GM12865 (cell line): Measurements from ENCODE around the gene DYSF.
"Not testable (repeated sequence)": the region's sequence is repeated elsewhere in the genome, so short reads cannot be mapped to it uniquely, and the experiment has no call there.

Experiments
- DNase-seq: peaks from one replicate; pipeline ENCODE4 v3.0.0; 2010; ENCODE audit warnings: low read depth
- H3K4me3 ChIP-seq: 2 replicates; pipeline ENCODE4 v1.5.1; 2011; ENCODE audit warnings: mild to moderate bottlenecking, low read depth, low read length, control low read depth
- TF ChIP-seq, protein P1 (sequence below): IDR thresholded peaks from 2 replicates; pipeline ENCODE4 v1.5.1; 2011; ENCODE audit warnings: low read length, control low read depth, low read depth, inconsistent platforms; ENCODE audit not compliant: insufficient read depth; ENCODE audit errors: missing control alignments

The DYSF gene

DNA sequence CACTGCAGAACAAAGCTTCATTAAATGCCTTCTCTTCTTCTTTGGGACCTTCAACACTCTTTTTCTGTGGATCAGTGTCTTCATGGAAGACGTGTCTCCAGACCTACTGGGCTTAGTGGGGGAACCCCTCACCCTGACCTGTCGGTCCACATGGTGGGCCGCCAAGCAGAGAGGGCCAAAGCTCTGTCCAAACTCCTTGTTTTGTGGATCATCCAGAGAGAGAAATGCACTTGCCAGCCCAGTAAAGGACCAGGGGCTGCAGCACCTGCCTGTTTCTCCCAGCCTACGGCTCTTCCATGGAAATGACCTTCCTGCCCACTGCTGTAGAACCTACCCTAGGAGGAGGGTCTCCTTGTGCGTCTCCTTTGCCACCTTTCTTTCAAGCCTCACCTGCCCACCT is 25.9 kb downstream of the DYSF start:
- TF ChIP-seq, protein P1, sequence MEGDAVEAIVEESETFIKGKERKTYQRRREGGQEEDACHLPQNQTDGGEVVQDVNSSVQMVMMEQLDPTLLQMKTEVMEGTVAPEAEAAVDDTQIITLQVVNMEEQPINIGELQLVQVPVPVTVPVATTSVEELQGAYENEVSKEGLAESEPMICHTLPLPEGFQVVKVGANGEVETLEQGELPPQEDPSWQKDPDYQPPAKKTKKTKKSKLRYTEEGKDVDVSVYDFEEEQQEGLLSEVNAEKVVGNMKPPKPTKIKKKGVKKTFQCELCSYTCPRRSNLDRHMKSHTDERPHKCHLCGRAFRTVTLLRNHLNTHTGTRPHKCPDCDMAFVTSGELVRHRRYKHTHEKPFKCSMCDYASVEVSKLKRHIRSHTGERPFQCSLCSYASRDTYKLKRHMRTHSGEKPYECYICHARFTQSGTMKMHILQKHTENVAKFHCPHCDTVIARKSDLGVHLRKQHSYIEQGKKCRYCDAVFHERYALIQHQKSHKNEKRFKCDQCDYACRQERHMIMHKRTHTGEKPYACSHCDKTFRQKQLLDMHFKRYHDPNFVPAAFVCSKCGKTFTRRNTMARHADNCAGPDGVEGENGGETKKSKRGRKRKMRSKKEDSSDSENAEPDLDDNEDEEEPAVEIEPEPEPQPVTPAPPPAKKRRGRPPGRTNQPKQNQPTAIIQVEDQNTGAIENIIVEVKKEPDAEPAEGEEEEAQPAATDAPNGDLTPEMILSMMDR = no peak
- H3K4me3 ChIP-seq = no peak overlapping the region
- no peak for DNase-seq

DNA sequence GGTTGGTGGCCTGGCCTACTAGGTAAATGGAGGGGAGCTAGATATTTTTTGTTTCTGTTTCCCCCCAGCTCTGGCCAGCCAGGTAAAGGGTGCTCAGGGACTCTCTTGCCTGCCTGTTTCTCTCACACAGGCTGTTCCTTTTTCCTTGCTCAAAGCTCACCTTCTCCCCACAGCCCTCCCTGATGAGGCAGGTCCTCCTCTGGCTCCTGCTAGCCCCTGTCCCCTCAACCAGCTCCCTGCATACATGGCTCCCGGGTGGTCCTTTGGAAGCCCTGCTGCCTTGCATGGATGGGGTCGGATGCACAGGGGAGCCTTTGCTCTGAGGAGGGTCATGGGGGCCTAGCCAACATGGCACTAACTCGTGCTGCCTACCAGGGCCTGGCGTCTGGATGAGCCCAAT is 27.8 kb downstream of the DYSF start:
- no peak for DNase-seq
- no peak overlapping the region for H3K4me3 ChIP-seq
- TF ChIP-seq, protein P1 = no peak

DNA sequence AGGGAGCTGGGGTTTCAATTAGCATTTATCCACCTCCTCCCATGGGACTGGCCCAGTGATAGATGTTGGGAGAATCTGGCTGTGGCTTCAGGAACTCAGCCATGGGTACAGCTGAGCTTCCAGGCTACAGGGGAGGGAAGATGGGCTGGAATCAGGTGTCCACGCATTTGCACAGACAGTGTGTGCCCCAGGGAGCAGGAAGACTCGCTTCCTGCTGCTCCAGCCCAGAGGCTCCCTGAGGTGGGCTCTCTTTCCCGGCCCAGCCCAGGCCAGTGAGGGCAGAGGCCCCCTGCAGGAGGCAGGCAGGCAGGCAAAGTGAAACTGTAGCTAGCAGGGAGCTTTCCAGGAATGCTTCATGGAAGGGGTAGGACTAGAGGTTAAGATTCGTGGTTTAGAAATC is 28.7 kb downstream of the DYSF start:
- H3K4me3 ChIP-seq = no peak overlapping the region
- DNase-seq = no peak
- TF ChIP-seq, protein P1 = no peak

DNA sequence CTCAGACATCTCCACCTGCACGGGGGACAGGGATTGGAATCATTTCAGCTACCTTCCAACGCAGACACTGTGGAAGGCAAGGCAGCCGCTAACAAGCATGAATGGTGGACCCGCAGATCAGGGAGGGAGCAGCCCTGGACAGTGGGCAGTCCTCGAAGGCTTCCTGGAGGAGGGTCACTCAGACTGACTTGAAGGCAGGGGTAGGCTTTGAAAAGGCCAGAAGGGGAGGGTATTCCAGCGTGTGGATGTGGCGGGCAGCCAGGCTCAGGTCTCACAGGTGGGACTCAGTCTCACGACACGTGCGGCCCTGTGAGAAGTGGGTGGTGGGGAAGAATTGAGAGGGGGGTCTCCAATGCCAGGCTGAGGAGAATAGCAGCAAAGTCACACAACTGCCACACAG is 29.9 kb downstream of the DYSF start:
- no peak for DNase-seq
- TF ChIP-seq, protein P1 = no peak
- no peak overlapping the region for H3K4me3 ChIP-seq

DNA sequence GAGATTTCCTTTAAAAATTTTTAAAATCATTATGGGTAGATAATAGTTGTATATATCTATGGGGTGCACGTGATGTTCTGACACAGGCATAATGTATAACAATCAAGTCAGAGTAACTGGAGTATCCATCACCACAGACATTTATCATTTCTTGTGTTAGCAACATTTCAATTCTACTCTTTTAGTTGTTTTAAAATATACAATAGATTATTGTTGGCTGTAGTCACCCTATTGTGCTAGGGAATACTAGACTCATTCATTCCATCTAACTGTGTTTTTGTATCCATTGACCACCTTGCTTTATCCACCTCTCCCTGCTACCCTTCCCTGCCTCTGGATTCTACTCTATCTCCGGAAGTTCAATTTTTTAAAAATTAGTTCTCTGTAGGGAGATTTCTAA is 31.0 kb downstream of the DYSF start:
- no peak overlapping the region for H3K4me3 ChIP-seq
- TF ChIP-seq, protein P1 = no peak
- DNase-seq = no peak

DNA sequence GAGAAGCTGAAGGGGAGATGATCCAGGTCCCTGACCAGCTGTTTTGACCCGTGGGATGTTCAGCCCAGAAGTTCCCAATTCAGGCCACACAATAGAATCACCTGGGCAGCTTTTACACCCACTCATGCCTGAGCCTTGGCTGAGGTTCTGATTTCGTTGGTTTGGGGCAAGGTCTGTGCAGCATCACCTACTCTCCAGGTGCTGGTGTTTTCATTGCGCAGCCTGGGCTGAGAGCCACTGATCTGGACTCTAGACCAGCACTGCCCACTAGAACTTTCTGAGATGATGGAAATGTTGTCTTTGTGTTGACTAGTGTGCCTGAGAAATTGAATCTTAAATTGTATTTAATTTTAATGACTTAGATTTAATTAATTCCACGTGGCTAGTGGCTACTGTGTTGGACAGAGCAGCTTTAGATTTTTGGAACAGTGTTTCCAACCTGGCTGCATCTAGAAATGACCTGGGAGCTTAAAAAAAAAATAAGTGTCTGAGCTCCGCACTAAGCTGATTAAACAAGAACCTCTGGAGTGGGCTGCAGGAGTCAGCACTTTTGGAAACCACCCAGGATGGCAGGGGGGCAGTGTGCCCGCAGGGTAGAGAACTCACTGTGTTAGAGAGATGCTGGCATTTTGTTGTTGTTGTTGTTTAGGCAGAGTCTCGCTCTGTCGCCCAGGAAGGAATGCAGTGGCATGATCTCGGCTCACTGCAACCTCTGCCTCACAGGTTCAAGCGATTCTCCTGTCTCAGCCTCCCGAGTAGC is 33.7 kb downstream of the DYSF start:
- H3K4me3 ChIP-seq = no peak overlapping the region
- no peak for DNase-seq
- TF ChIP-seq, protein P1 = no peak

DNA sequence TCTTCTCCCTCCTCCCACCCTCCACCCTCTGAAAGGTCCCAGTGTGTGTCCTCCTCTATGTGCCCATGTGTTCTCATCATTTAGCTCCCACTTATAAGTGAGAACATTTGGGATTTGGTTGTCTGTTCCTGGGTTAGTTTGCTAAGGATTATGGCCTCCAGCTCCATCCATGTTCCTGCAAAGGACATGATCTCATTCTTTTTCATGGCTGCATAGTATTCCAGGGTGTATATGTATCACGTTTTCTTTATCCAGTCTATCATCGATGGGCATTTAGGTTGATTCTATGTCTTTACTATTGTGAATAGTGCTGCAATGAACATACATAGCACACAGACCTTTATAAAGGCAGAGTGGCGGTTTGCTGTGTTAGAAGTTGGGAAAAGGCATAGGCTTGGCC is 38.2 kb downstream of the DYSF start:
- not testable (repeated sequence) for H3K4me3 ChIP-seq, DNase-seq
